HepG2 (cell line): Measurements from ENCODE around the gene NXT1. TPM values are rescaled to one million over a fixed set of nuclear protein-coding genes. Genes with fewer than 3 reads are reported as not detected.

ENCODE experiments used
- CREBL2 ChIP-seq: sonication (generic); formaldehyde crosslinking; IDR thresholded peaks from 2 replicates; pipeline ENCODE4 v1.8.1; 2023; ENCODE audit warnings: missing genetic modification reagents, mild to moderate bottlenecking, borderline replicate concordance
- DNMT1 ChIP-seq: sonication (generic); formaldehyde crosslinking; IDR thresholded peaks from 2 replicates; pipeline ENCODE4 v1.5.1; 2020; ENCODE audit warnings: mild to moderate bottlenecking, missing genetic modification reagents
- NFIC ChIP-seq: IDR thresholded peaks from 2 replicates; pipeline ENCODE4 v1.6.1; 2012; ENCODE audit warnings: mild to moderate bottlenecking, low read length, inconsistent platforms
- PAWR ChIP-seq: sonication (generic); formaldehyde crosslinking; IDR thresholded peaks from 2 replicates; pipeline ENCODE4 v1.4.0; 2020; ENCODE audit warnings: missing genetic modification reagents, mild to moderate bottlenecking, borderline replicate concordance
- PCBP1 ChIP-seq: fragments of 200-400 bp; formaldehyde crosslinking; IDR thresholded peaks from 2 replicates; pipeline ENCODE4 v1.6.1; 2017; ENCODE audit warnings: mild to moderate bottlenecking, low read depth, low read length, borderline replicate concordance
- PPARG ChIP-seq: conservative IDR thresholded peaks from 2 replicates; pipeline ENCODE4 v1.6.1; 2016; ENCODE audit warnings: missing biosample characterization, missing genetic modification reagents
- PTBP1 ChIP-seq: fragments of 200-400 bp; formaldehyde crosslinking; IDR thresholded peaks from 2 replicates; pipeline ENCODE4 v1.6.1; 2018; ENCODE audit warnings: low read length, low read depth; ENCODE audit not compliant: poor library complexity, severe bottlenecking
- RELA ChIP-seq: sonication (generic); formaldehyde crosslinking; IDR thresholded peaks from 2 replicates; pipeline ENCODE4 v1.4.0; 2020; ENCODE audit warnings: missing genetic modification reagents
- ZMYM4 ChIP-seq: sonication (generic); formaldehyde crosslinking; IDR thresholded peaks from 2 replicates; pipeline ENCODE4 v1.8.1; 2023; ENCODE audit warnings: mild to moderate bottlenecking, missing genetic modification reagents
- ZNF383 ChIP-seq: sonication (generic); formaldehyde crosslinking; IDR thresholded peaks from 2 replicates; pipeline ENCODE4 v1.4.0; 2020; ENCODE audit warnings: missing genetic modification reagents, mild to moderate bottlenecking, borderline replicate concordance
- ZNF672 ChIP-seq: sonication (generic); formaldehyde crosslinking; IDR thresholded peaks from 2 replicates; pipeline ENCODE4 v1.8.1; 2022; ENCODE audit warnings: missing genetic modification reagents
- ZNF782 ChIP-seq: sonication (generic); formaldehyde crosslinking; IDR thresholded peaks from 2 replicates; pipeline ENCODE4 v1.4.0; 2020; ENCODE audit warnings: missing genetic modification reagents, mild to moderate bottlenecking, borderline replicate concordance
- polyA plus RNA-seq, 8 experiments: library from polyadenylated mRNA; depleted of rRNA in 3 of 8; stranded (reverse) in 7 of 8; unstranded in 1 of 8; fragments of >200 nt; fragmentation: Illumina TruSeq in 4 of 8; extraction: Trizol in 4 of 8; gene quantifications; 2 replicates each; pipeline versions ENCODE4 v1.2.1 to v1.2.3, GENCODE V29; 2011 to 2016; ENCODE audit warnings: low read depth in 4 of 8, missing spikeins in 1 of 8, mixed read lengths in 1 of 8; ENCODE audit not compliant: insufficient read depth in 1 of 8
- total RNA-seq, 5 experiments: library from RNA; depleted of rRNA; stranded (reverse); fragments of >200 nt; fragmentation: Illumina TruSeq; extraction: Trizol; gene quantifications; 2 replicates each; pipeline ENCODE4 v1.2.3, GENCODE V29; 2016; ENCODE audit warnings: low read depth in 1 of 5
- TF ChIP-seq, protein P1 (sequence below): sonication (generic); formaldehyde crosslinking; IDR thresholded peaks from 2 replicates; pipeline ENCODE4 v1.4.0; 2020; ENCODE audit warnings: mild to moderate bottlenecking, missing genetic modification reagents
- TF ChIP-seq, protein P2 (sequence below): sonication (generic); formaldehyde crosslinking; IDR thresholded peaks from 2 replicates; pipeline ENCODE4 v1.4.0; 2020; ENCODE audit warnings: mild to moderate bottlenecking, missing genetic modification reagents
- TF ChIP-seq, protein P3 (sequence below): sonication (generic); formaldehyde crosslinking; IDR thresholded peaks from 2 replicates; pipeline ENCODE4 v1.4.0; 2020; ENCODE audit warnings: mild to moderate bottlenecking, missing genetic modification reagents
- TF ChIP-seq, protein P4 (sequence below): sonication (generic); formaldehyde crosslinking; IDR thresholded peaks from 2 replicates; pipeline ENCODE4 v1.4.0; 2020; ENCODE audit warnings: missing genetic modification reagents

Gene NXT1
- total and polyA plus RNA-seq, 2 of the 13 experiments (the other 11 are each of a cell fraction or from before 2014, with no cell fraction given): 35.6 to 65.9 TPM

- 0 out of 2 replicates have a peak, but pooled peaks have one; percentile 60 for TF ChIP-seq ZNF383
- TF ChIP-seq, protein P1, sequence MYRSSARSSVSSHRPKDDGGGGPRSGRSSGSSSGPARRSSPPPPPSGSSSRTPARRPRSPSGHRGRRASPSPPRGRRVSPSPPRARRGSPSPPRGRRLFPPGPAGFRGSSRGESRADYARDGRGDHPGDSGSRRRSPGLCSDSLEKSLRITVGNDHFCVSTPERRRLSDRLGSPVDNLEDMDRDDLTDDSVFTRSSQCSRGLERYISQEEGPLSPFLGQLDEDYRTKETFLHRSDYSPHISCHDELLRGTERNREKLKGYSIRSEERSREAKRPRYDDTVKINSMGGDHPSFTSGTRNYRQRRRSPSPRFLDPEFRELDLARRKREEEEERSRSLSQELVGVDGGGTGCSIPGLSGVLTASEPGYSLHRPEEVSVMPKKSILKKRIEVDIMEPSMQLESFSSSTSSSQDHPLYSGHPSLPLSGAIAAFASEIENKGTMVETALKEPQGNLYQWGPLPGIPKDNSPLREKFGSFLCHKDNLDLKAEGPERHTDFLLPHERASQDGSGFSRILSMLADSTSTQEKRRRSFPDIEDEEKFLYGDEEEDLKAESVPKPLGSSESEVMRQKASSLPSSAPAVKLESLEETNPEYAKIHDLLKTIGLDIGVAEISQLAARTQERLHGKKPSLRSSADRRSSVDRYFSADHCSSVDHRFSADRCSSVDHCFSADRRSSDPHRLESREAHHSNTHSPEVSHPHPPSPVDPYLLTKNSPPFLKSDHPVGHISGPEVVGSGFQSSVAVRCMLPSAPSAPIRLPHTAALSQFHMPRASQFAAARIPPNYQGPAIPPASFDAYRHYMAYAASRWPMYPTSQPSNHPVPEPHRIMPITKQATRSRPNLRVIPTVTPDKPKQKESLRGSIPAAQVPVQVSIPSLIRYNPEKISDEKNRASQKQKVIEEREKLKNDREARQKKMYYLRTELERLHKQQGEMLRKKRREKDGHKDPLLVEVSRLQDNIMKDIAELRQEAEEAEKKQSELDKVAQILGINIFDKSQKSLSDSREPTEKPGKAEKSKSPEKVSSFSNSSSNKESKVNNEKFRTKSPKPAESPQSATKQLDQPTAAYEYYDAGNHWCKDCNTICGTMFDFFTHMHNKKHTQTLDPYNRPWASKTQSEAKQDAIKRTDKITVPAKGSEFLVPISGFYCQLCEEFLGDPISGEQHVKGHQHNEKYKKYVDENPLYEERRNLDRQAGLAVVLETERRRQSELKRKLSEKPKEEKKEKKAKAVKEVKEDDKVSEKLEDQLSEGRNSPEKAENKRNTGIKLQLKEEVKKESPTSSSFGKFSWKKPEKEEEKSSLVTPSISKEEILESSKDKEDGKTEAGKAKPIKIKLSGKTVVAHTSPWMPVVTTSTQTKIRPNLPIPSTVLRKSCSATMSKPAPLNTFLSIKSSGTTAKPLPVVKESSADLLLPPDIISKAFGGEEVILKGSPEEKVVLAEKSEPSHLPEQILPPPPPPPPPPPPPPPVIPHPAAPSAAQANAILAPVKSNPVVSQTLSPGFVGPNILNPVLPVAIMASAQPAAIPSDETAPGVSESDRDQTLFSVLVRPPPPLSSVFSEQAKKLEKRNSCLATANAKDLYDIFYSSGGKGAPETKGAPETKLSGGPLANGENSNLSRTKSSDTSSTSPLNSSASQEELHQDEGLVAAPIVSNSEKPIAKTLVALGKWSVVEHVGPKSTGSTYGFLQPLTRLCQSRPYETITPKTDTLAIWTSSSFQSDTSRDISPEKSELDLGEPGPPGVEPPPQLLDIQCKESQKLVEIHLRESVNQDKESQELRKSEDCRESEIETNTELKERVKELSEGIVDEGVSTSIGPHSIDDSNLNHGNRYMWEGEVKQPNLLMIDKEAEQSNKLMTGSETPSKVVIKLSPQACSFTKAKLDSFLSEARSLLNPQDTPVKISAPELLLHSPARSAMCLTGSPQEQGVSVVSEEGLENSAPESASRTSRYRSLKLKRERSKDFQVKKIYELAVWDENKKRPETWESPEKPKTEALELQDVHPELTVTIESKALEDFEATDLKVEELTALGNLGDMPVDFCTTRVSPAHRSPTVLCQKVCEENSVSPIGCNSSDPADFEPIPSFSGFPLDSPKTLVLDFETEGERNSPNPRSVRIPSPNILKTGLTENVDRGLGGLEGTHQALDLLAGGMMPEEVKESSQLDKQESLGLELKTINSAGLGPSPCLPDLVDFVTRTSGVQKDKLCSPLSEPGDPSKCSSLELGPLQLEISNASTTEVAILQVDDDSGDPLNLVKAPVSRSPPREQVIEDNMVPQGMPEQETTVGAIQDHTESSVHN (CRISPR knock-in tag): peak; percentile 70; the same call in 1 of the 2 replicates
- peak; percentile 72 for TF ChIP-seq PPARG (CRISPR knock-in tag)
- no peak; the same call in 1 of the 2 replicates for TF ChIP-seq ZNF672 (CRISPR knock-in tag)
- TF ChIP-seq PAWR (CRISPR knock-in tag): peak; percentile 93; the same call in 1 of the 2 replicates
- TF ChIP-seq, protein P2, sequence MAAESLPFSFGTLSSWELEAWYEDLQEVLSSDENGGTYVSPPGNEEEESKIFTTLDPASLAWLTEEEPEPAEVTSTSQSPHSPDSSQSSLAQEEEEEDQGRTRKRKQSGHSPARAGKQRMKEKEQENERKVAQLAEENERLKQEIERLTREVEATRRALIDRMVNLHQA (CRISPR knock-in tag): no peak
- peak; percentile 99 for TF ChIP-seq ZNF782 (CRISPR knock-in tag)
- TF ChIP-seq PTBP1: peak; percentile 70
- peak; percentile 86; the same call in 1 of the 2 replicates for TF ChIP-seq PCBP1
- TF ChIP-seq NFIC: no peak
- TF ChIP-seq, protein P3, sequence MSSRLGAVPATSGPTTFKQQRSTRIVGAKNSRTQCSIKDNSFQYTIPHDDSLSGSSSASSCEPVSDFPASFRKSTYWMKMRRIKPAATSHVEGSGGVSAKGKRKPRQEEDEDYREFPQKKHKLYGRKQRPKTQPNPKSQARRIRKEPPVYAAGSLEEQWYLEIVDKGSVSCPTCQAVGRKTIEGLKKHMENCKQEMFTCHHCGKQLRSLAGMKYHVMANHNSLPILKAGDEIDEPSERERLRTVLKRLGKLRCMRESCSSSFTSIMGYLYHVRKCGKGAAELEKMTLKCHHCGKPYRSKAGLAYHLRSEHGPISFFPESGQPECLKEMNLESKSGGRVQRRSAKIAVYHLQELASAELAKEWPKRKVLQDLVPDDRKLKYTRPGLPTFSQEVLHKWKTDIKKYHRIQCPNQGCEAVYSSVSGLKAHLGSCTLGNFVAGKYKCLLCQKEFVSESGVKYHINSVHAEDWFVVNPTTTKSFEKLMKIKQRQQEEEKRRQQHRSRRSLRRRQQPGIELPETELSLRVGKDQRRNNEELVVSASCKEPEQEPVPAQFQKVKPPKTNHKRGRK: no peak
- TF ChIP-seq ZMYM4 (CRISPR knock-in tag): peak; percentile 99
- TF ChIP-seq, protein P4, sequence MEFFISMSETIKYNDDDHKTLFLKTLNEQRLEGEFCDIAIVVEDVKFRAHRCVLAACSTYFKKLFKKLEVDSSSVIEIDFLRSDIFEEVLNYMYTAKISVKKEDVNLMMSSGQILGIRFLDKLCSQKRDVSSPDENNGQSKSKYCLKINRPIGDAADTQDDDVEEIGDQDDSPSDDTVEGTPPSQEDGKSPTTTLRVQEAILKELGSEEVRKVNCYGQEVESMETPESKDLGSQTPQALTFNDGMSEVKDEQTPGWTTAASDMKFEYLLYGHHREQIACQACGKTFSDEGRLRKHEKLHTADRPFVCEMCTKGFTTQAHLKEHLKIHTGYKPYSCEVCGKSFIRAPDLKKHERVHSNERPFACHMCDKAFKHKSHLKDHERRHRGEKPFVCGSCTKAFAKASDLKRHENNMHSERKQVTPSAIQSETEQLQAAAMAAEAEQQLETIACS (CRISPR knock-in tag): peak; percentile 38; the same call in 1 of the 2 replicates
- peak; percentile 83; the same call in 1 of the 2 replicates for TF ChIP-seq RELA
- TF ChIP-seq CREBL2 (CRISPR knock-in tag): peak; percentile 96
- peak; percentile 93 for TF ChIP-seq DNMT1 (CRISPR knock-in tag)
Measured at GRCh38 chr20:23361476-23362391, 11.1 kb downstream of the NXT1 start, which contains the start of gene GZF1 (continued).
